GM12875 (cell line): ENCODE data around the gene CYP2U1.

Experiments
- H3K4me3 ChIP-seq: one replicate; pipeline ENCODE4 v1.5.1; 2011; ENCODE audit warnings: low read depth, low read length, control low read depth
- CTCF ChIP-seq: IDR thresholded peaks from 2 replicates; pipeline ENCODE4 v1.5.1; 2011; ENCODE audit warnings: low read depth, mild to moderate bottlenecking, control low read depth, inconsistent platforms, low read length, moderate library complexity, borderline replicate concordance; ENCODE audit not compliant: insufficient read depth

CYP2U1 gene

GRCh38 chr4:107972605-107973004 lies 41.3 kb downstream of the CYP2U1 start:
- no peak for TF ChIP-seq CTCF

GRCh38 chr4:107974523-107974922 lies 43.2 kb downstream of the CYP2U1 start:
- no peak for TF ChIP-seq CTCF
- no peak overlapping the region for H3K4me3 ChIP-seq

More at GRCh38 chr4:107972605-107973004, 41.3 kb downstream of the CYP2U1 start:
- H3K4me3 ChIP-seq: no peak overlapping the region

- TF ChIP-seq CTCF: no peak
- H3K4me3 ChIP-seq: no peak overlapping the region
Measured at GRCh38 chr4:107977482-107977881, 46.1 kb downstream of the CYP2U1 start.

- TF ChIP-seq CTCF: no peak
- no peak overlapping the region for H3K4me3 ChIP-seq
Measured at GRCh38 chr4:107977966-107978705, 46.8 kb downstream of the CYP2U1 start.

- no peak for TF ChIP-seq CTCF
- no peak overlapping the region for H3K4me3 ChIP-seq
Measured at GRCh38 chr4:107978716-107979451, 47.5 kb downstream of the CYP2U1 start.

- no peak overlapping the region for H3K4me3 ChIP-seq
- no peak for TF ChIP-seq CTCF
Measured at GRCh38 chr4:107987916-107988762, 56.8 kb downstream of the CYP2U1 start.
